Neutrophil (primary cell): ENCODE measurements around the gene IQSEC1.

ENCODE experiments used
- H3K27ac ChIP-seq: fragments of 200-600 bp; sonication (generic); 2 replicates; pipeline ENCODE4 v1.5.1; 2016; ENCODE audit warnings: mild to moderate bottlenecking, moderate library complexity
- H3K27me3 ChIP-seq: fragments of 200-600 bp; sonication (generic); 2 replicates; pipeline ENCODE4 v1.6.0; 2016; ENCODE audit warnings: mild to moderate bottlenecking
- H3K36me3 ChIP-seq: fragments of 200-600 bp; sonication (generic); 2 replicates; pipeline ENCODE4 v1.5.1; 2017
- H3K4me1 ChIP-seq, 2 experiments: fragments of 200-600 bp in 1 of 2; sonication (generic) in 1 of 2; 1 replicate in 1 of 2; 2 replicates in 1 of 2; pipeline versions ENCODE4 v1.5.1 to v1.6.1; 2013 to 2016; ENCODE audit warnings: low read depth in 1 of 2, low read length in 1 of 2, mild to moderate bottlenecking in 1 of 2, moderate library complexity in 1 of 2; ENCODE audit not compliant: control insufficient read depth in 1 of 2, insufficient read depth in 1 of 2
- H3K4me3 ChIP-seq, 2 experiments: fragments of 200-600 bp in 1 of 2; sonication (generic) in 1 of 2; 1 replicate in 1 of 2; 2 replicates in 1 of 2; pipeline ENCODE4 v1.5.1; 2013 to 2016; ENCODE audit warnings: low read depth in 1 of 2, low read length in 1 of 2, mild to moderate bottlenecking in 1 of 2, moderate library complexity in 1 of 2
- H3K9me3 ChIP-seq: fragments of 200-600 bp; sonication (generic); 2 replicates; pipeline ENCODE4 v1.5.1; 2016
- CTCF ChIP-seq: fragments of 200-600 bp; sonication (generic); IDR thresholded peaks from 2 replicates; pipeline ENCODE4 v1.5.1; 2016; ENCODE audit warnings: antibody characterized with exemption

IQSEC1 gene

DNA sequence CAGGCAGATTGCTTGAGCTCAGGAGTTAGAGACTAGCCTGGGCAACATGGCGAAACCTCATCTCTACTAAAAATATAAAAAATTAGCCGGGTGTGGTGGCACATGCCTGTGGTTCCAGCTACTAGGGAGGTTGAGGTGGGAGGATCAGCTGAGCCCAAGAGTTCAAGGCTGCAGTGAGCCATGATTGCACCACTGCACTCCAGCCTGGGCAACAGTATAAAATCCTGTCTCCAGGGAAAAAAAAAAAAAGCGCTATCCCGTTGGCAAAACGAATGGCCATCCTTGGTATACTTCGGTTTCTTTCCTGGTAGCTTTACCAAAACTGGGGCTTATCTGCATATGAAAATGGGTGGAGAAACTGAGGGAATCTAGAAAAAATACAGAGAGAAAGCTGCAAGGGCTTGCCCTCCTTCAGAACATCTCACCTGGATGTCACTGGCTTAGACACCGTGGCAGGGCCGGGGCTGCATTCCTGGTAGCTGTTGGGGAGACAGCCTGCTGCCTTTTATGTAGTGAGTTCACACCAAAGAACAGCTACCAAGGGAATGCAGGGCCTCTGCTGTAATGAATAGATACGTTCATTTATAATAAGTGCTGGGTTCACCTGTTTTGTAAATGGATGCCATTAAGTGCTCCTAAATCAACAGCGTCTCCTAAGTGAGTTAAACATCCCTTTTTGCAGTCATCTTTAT lies 96.0 kb downstream of the IQSEC1 start:
- Histone ChIP-seq H3K4me3 (no peak overlapping the region), H3K4me1 (peaks cover under 1 to 10% of the 10 kb centered on the region in 2 experiments), H3K27me3 (no peaks in the 10 kb centered on the region), H3K36me3 (peaks cover 90% of the 10 kb centered on the region), H3K9me3 (no peaks in the 10 kb centered on the region), H3K27ac (no peak overlapping the region)
- no peak for TF ChIP-seq CTCF

- Histone ChIP-seq H3K27me3 (no peaks in the 10 kb centered on the region), H3K36me3 (peaks cover 97% of the 10 kb centered on the region), H3K4me3 (no peak overlapping the region), H3K9me3 (no peaks in the 10 kb centered on the region), H3K4me1 (peaks cover 0 to 3% of the 10 kb centered on the region in 2 experiments), H3K27ac (no peak overlapping the region)
- TF ChIP-seq CTCF = no peak
Measured at GRCh38 chr3:12975748-12976522, 97.3 kb downstream of the IQSEC1 start.

- H3K4me3 ChIP-seq = no peak overlapping the region
- no peaks in the 10 kb centered on the region for H3K9me3 ChIP-seq
- H3K27ac ChIP-seq = no peak overlapping the region
- H3K36me3 ChIP-seq = peaks cover 99% of the 10 kb centered on the region
- TF ChIP-seq CTCF = no peak
- H3K27me3 ChIP-seq = no peaks in the 10 kb centered on the region
- peaks cover 0 to under 1% of the 10 kb centered on the region in 2 experiments for H3K4me1 ChIP-seq
Measured at GRCh38 chr3:12974819-12975218, 98.4 kb downstream of the IQSEC1 start.

DNA sequence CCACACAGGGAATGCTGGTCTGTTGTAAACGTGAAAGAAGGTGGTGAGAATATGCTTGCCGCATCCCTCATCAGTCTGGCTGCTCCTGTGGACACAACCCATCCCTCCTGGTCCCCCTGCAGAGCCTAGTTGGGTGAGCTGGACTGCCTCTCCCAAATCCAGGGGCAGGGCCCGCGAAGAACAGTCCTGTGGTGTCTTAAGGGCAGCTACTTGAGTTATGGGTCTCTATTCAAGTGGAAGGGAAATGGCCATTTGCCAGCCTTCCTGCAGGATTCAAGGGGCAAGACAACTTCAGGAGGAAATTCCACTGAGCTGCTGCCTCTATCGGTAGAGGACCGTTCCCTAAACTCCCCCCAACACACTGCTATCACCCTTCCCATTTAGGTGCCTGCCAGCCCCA lies 98.9 kb downstream of the IQSEC1 start:
- no peak overlapping the region for H3K27ac ChIP-seq

DNA sequence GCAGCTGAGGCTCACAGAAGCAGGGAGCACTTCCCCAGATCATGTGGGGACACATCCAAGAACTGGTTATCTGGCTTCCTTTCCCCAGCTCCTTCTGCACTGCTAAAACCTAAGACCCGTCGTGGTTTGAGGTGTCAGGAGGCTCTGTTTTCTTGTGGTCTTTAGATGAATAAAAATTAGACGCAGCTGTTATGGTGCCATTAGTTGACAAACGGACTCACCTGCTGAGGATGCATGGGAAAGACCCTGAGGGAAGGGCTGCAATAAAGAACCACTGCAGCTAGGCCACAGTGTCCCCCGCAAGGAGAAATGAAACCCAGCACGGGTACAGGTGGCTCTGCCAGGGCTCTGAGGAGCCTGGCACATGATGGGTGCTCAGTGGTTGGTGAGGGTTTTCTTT lies 99.4 kb downstream of the IQSEC1 start:
- no peaks in the 10 kb centered on the region for H3K9me3 ChIP-seq
- peaks cover 0 to under 1% of the 10 kb centered on the region in 2 experiments for H3K4me1 ChIP-seq
- no peak for TF ChIP-seq CTCF
- no peak overlapping the region for H3K27ac ChIP-seq
- peaks cover 97% of the 10 kb centered on the region for H3K36me3 ChIP-seq
- no peaks in the 10 kb centered on the region for H3K27me3 ChIP-seq
- H3K4me3 ChIP-seq = no peak overlapping the region

More for the DNA sequence above, 98.9 kb downstream of the IQSEC1 start:
- Histone ChIP-seq H3K4me3 (no peak overlapping the region), H3K4me1 (no peaks in the 10 kb centered on the region), H3K9me3 (no peaks in the 10 kb centered on the region), H3K27me3 (no peaks in the 10 kb centered on the region), H3K36me3 (peaks cover 99% of the 10 kb centered on the region)
- no peak for TF ChIP-seq CTCF
